Mesendoderm (in vitro differentiated cells): ENCODE results near the gene RAB5IF.

Experiments used
- DNase-seq: peaks from one replicate; pipeline ENCODE4 v3.0.0; 2013
- H2AK5ac ChIP-seq: 2 replicates; pipeline ENCODE4 v1.6.1; 2013; ENCODE audit warnings: low read length, inconsistent platforms
- H2BK120ac ChIP-seq: 2 replicates; pipeline ENCODE4 v1.6.1; 2013; ENCODE audit warnings: low read depth, mild to moderate bottlenecking, low read length, moderate library complexity, mixed read lengths
- H2BK15ac ChIP-seq: replicated peaks from 2 replicates; pipeline ENCODE4 v1.6.1; 2013; ENCODE audit warnings: low read depth, mild to moderate bottlenecking, moderate library complexity
- H2BK5ac ChIP-seq: 2 replicates; pipeline ENCODE4 v1.6.1; 2013; ENCODE audit warnings: low read length, inconsistent platforms
- H3K18ac ChIP-seq: 2 replicates; pipeline ENCODE4 v1.6.1; 2013; ENCODE audit warnings: mild to moderate bottlenecking, low read length, mixed read lengths
- H3K23ac ChIP-seq: one replicate; pipeline ENCODE4 v1.6.1; 2013; ENCODE audit warnings: low read length
- H3K27ac ChIP-seq: 2 replicates; pipeline ENCODE4 v1.5.1; 2013; ENCODE audit warnings: low read depth, mild to moderate bottlenecking, inconsistent platforms, low read length, moderate library complexity
- H3K27me3 ChIP-seq: 2 replicates; pipeline ENCODE4 v1.6.1; 2013; ENCODE audit warnings: low read length, control low read depth, mild to moderate bottlenecking, inconsistent platforms; ENCODE audit not compliant: insufficient read depth, poor library complexity
- H3K36me3 ChIP-seq: 2 replicates; pipeline ENCODE4 v1.6.1; 2013; ENCODE audit warnings: low read length, inconsistent platforms; ENCODE audit not compliant: control insufficient read depth, insufficient read depth
- H3K4ac ChIP-seq: one replicate; pipeline ENCODE4 v1.6.1; 2013; ENCODE audit warnings: low read depth, mild to moderate bottlenecking, low read length, moderate library complexity
- H3K4me1 ChIP-seq: 2 replicates; pipeline ENCODE4 v1.6.1; 2013; ENCODE audit warnings: low read depth, low read length, inconsistent platforms; ENCODE audit not compliant: control insufficient read depth
- H3K4me2 ChIP-seq: 2 replicates; pipeline ENCODE4 v1.6.1; 2013; ENCODE audit warnings: low read length
- H3K4me3 ChIP-seq: 2 replicates; pipeline ENCODE4 v1.5.1; 2013; ENCODE audit warnings: mild to moderate bottlenecking, low read length
- H3K56ac ChIP-seq: one replicate; pipeline ENCODE4 v1.6.1; 2013; ENCODE audit warnings: low read length
- H3K79me1 ChIP-seq: 2 replicates; pipeline ENCODE4 v1.6.1; 2013; ENCODE audit warnings: low read length, inconsistent platforms
- H3K79me2 ChIP-seq: 2 replicates; pipeline ENCODE4 v1.6.1; 2013; ENCODE audit warnings: mild to moderate bottlenecking, low read length; ENCODE audit not compliant: control insufficient read depth, insufficient read depth
- H3K9ac ChIP-seq: 2 replicates; pipeline ENCODE4 v1.6.1; 2013; ENCODE audit warnings: low read length, inconsistent platforms
- H4K5ac ChIP-seq: one replicate; pipeline ENCODE4 v1.6.1; 2013; ENCODE audit warnings: low read length
- H4K8ac ChIP-seq: one replicate; pipeline ENCODE4 v1.6.1; 2013; ENCODE audit warnings: low read depth, mild to moderate bottlenecking, control low read depth, low read length, moderate library complexity
- WGBS: extraction: QIAGEN DNeasy Blood & Tissue Kit; methylation state at CpG from one replicate; pipeline ENCODE4 v1.1.7; 2013; ENCODE audit warnings: low lambda C conversion rate, missing lambda C conversion rate; ENCODE audit not compliant: insufficient coverage; ENCODE audit errors: extremely low coverage; 5-methylcytosine and 5-hydroxymethylcytosine counted together

The RAB5IF gene

GRCh38 chr20:36613974-36614373 lies 8.4 kb downstream of the RAB5IF start:
- Histone ChIP-seq H3K4me3 (no peak overlapping the region), H2BK15ac (no peak overlapping the region), H2BK5ac (no peak overlapping the region), H2AK5ac (no peak overlapping the region), H3K4me1 (no peaks in the 10 kb centered on the region), H3K18ac (no peak overlapping the region), H3K56ac (no peak overlapping the region), H3K27me3 (no peaks in the 10 kb centered on the region), H4K5ac (no peak overlapping the region), H3K4me2 (no peak overlapping the region), H4K8ac (no peak overlapping the region), H3K79me1 (no peaks in the 10 kb centered on the region), H3K27ac (no peak overlapping the region), H3K9ac (no peak overlapping the region), H3K4ac (no peak overlapping the region), H3K36me3 (peaks cover 24% of the 10 kb centered on the region), H3K23ac (no peak overlapping the region), H3K79me2 (no peaks in the 10 kb centered on the region), H2BK120ac (no peak overlapping the region)
- DNase-seq, result no peak
- WGBS, result no CpG with 5 or more reads among the region's 3 CpGs

- H2BK120ac ChIP-seq, result no peak overlapping the region
- H4K8ac ChIP-seq, result no peak overlapping the region
- DNase-seq, result no peak
- no peak overlapping the region for H3K27ac ChIP-seq
- no peaks in the 10 kb centered on the region for H3K4me1 ChIP-seq
- H3K4me3 ChIP-seq, result no peak overlapping the region
- H3K4me2 ChIP-seq, result no peak overlapping the region
- H3K4ac ChIP-seq, result no peak overlapping the region
- no peak overlapping the region for H2BK15ac ChIP-seq
- no peaks in the 10 kb centered on the region for H3K27me3 ChIP-seq
- H3K23ac ChIP-seq, result no peak overlapping the region
- H4K5ac ChIP-seq, result no peak overlapping the region
- no peaks in the 10 kb centered on the region for H3K79me1 ChIP-seq
- peaks cover 21% of the 10 kb centered on the region for H3K36me3 ChIP-seq
- WGBS, result no CpG with 5 or more reads among the region's 14 CpGs
- no peak overlapping the region for H3K56ac ChIP-seq
- H2AK5ac ChIP-seq, result no peak overlapping the region
- no peak overlapping the region for H2BK5ac ChIP-seq
- H3K18ac ChIP-seq, result no peak overlapping the region
- no peaks in the 10 kb centered on the region for H3K79me2 ChIP-seq
- no peak overlapping the region for H3K9ac ChIP-seq
Observed at GRCh38 chr20:36614781-36615557, 9.4 kb downstream of the RAB5IF start.

- no CpG with 5 or more reads among the region's 5 CpGs for WGBS
- Histone ChIP-seq H3K79me2 (no peaks in the 10 kb centered on the region), H2AK5ac (no peak overlapping the region), H3K36me3 (no peaks in the 10 kb centered on the region), H3K79me1 (no peaks in the 10 kb centered on the region), H3K4me3 (no peak overlapping the region), H3K9ac (no peak overlapping the region), H3K4me2 (no peak overlapping the region), H3K4me1 (no peaks in the 10 kb centered on the region), H3K27me3 (no peaks in the 10 kb centered on the region), H4K8ac (no peak overlapping the region), H3K4ac (no peak overlapping the region), H2BK5ac (no peak overlapping the region), H3K27ac (no peak overlapping the region), H3K23ac (no peak overlapping the region), H3K56ac (no peak overlapping the region), H2BK15ac (no peak overlapping the region), H2BK120ac (no peak overlapping the region), H4K5ac (no peak overlapping the region), H3K18ac (no peak overlapping the region)
- DNase-seq, result no peak
Observed at GRCh38 chr20:36620917-36621316, 15.3 kb downstream of the RAB5IF start.

- Histone ChIP-seq H3K36me3 (no peaks in the 10 kb centered on the region), H3K9ac (no peak overlapping the region), H2BK5ac (no peak overlapping the region), H3K23ac (no peak overlapping the region), H2BK15ac (no peak overlapping the region), H3K56ac (no peak overlapping the region), H3K27ac (no peak overlapping the region), H3K79me2 (no peaks in the 10 kb centered on the region), H3K4me2 (no peak overlapping the region), H3K27me3 (no peaks in the 10 kb centered on the region), H3K79me1 (no peaks in the 10 kb centered on the region), H3K4me3 (no peak overlapping the region), H3K18ac (no peak overlapping the region), H4K5ac (no peak overlapping the region), H4K8ac (no peak overlapping the region), H3K4me1 (no peaks in the 10 kb centered on the region), H2AK5ac (no peak overlapping the region), H3K4ac (no peak overlapping the region), H2BK120ac (no peak overlapping the region)
- no CpG with 5 or more reads among the region's 2 CpGs for WGBS
- no peak for DNase-seq
Observed at GRCh38 chr20:36623444-36623843, 17.9 kb downstream of the RAB5IF start.

- WGBS, result no CpG with 5 or more reads among the region's 14 CpGs
- no peak overlapping the region for H3K56ac ChIP-seq
- H3K27me3 ChIP-seq, result no peaks in the 10 kb centered on the region
- no peak overlapping the region for H3K4me2 ChIP-seq
- no peaks in the 10 kb centered on the region for H3K79me1 ChIP-seq
- H4K5ac ChIP-seq, result no peak overlapping the region
- H3K4ac ChIP-seq, result no peak overlapping the region
- H2BK15ac ChIP-seq, result no peak overlapping the region
- H2BK120ac ChIP-seq, result no peak overlapping the region
- H3K4me3 ChIP-seq, result no peak overlapping the region
- no peaks in the 10 kb centered on the region for H3K36me3 ChIP-seq
- no peaks in the 10 kb centered on the region for H3K4me1 ChIP-seq
- no peak overlapping the region for H3K9ac ChIP-seq
- no peak overlapping the region for H4K8ac ChIP-seq
- H2AK5ac ChIP-seq, result no peak overlapping the region
- H2BK5ac ChIP-seq, result no peak overlapping the region
- DNase-seq, result peak; percentile 45
- no peak overlapping the region for H3K18ac ChIP-seq
- no peaks in the 10 kb centered on the region for H3K79me2 ChIP-seq
- H3K23ac ChIP-seq, result no peak overlapping the region
- no peak overlapping the region for H3K27ac ChIP-seq
Observed at GRCh38 chr20:36624068-36624943, 18.7 kb downstream of the RAB5IF start.
